K562 (cell line): Measurements from ENCODE around the gene FAM174C. TPM values are rescaled to one million over a fixed set of nuclear protein-coding genes. Genes with fewer than 3 reads are reported as not detected.

Experiments
- ATAC-seq: fragments of 200-7000 bp; cut with Tn5 transposase; 3 replicates; pipeline ENCODE4 v1.9.1; 2020; ENCODE audit warnings: moderate library complexity
- BruUV-seq: library from RNA; stranded (reverse); fragments of 400-500 nt; replicated peaks from 2 replicates; lab custom pipeline; 2021; lab: Mats Ljungman, UMichigan
- CTCF ChIA-PET: fragments of 300-600 bp; formaldehyde crosslinking; extraction: SDS; loops from one replicate; lab custom pipeline; 2021; ENCODE audit warnings: low intra/inter-chr PET ratio; lab: Yijun Ruan, JAX
- POLR2A ChIA-PET: fragments of 300-600, 350-650 bp; sonication (Branson Sonifier 250); formaldehyde crosslinking; extraction: SDS; loops from one replicate; lab custom pipeline; 2021; ENCODE audit warnings: antibody characterized with exemption, inconsistent platforms; lab: Yijun Ruan, JAX
- DNase-seq, 4 experiments: peaks; one replicate each; pipeline versions ENCODE4 v3.0.0 to v3.0.0-alpha.2; 2011 to 2018; ENCODE audit warnings: low spot score in 3 of 4, mixed read lengths in 3 of 4; ENCODE audit errors: extremely low read depth in 1 of 4
- FAIRE-seq: peaks from 2 replicates; lab custom pipeline; 2011; peaks lifted over from hg19 to GRCh38; lab: Jason Lieb, UNC
- H2AFZ ChIP-seq: 2 replicates; pipeline ENCODE4 v1.6.0; 2011; ENCODE audit warnings: low read depth, low read length, control low read depth, inconsistent platforms
- H3K27ac ChIP-seq: fragments of 200-600 bp; 3 replicates; pipeline ENCODE4 v1.8.0; 2011; ENCODE audit warnings: low read depth, mild to moderate bottlenecking, control low read depth, inconsistent platforms, low read length, moderate library complexity, mixed read lengths; ENCODE audit errors: extremely low read depth
- H3K27me3 ChIP-seq, 2 experiments: fragments of 300-600 bp in 1 of 2; 2 replicates in 1 of 2; 3 replicates in 1 of 2; pipeline versions ENCODE4 v1.6.0 to v1.8.0; 2011; ENCODE audit warnings: inconsistent platforms in 2 of 2, low read length in 2 of 2, mild to moderate bottlenecking in 1 of 2, mixed read lengths in 1 of 2, moderate library complexity in 1 of 2; ENCODE audit not compliant: control insufficient read depth in 2 of 2, insufficient read depth in 2 of 2
- H3K36me3 ChIP-seq: fragments of 300-600 bp; 3 replicates; pipeline ENCODE4 v1.8.0; 2011; ENCODE audit warnings: mild to moderate bottlenecking, low read length, inconsistent platforms; ENCODE audit not compliant: control insufficient read depth, insufficient read depth
- H3K4me1 ChIP-seq, 2 experiments: fragments of 200-600 bp in 1 of 2; replicated peaks in 1 of 2; 2 replicates in 1 of 2; 3 replicates in 1 of 2; pipeline versions ENCODE4 v1.5.1 to v1.8.0; 2011; ENCODE audit warnings: inconsistent platforms in 2 of 2, low read length in 2 of 2, mild to moderate bottlenecking in 1 of 2, mixed read lengths in 1 of 2, moderate library complexity in 1 of 2; ENCODE audit not compliant: control insufficient read depth in 2 of 2, insufficient read depth in 2 of 2
- H3K4me2 ChIP-seq: 2 replicates; pipeline ENCODE4 v1.6.1; 2011; ENCODE audit warnings: low read length, control low read depth, inconsistent platforms, mixed read lengths; ENCODE audit not compliant: insufficient read depth
- H3K4me3 ChIP-seq: fragments of 200-600 bp; sonication (generic), shearing (Covaris generic); 2 replicates; pipeline ENCODE4 v1.5.1; 2016; ENCODE audit warnings: control low read depth, inconsistent platforms
- H3K79me2 ChIP-seq: fragments of 200-600 bp; 3 replicates; pipeline ENCODE4 v1.8.0; 2011; ENCODE audit warnings: low read length, inconsistent platforms; ENCODE audit not compliant: control insufficient read depth, insufficient read depth
- H3K9ac ChIP-seq, 2 experiments: 2 replicates each; pipeline versions ENCODE4 v1.6.0 to v1.6.1; 2011; ENCODE audit warnings: low read depth in 2 of 2, low read length in 2 of 2, control low read depth in 1 of 2, inconsistent platforms in 1 of 2, mild to moderate bottlenecking in 1 of 2, mixed read lengths in 1 of 2; ENCODE audit not compliant: insufficient read depth in 1 of 2
- H3K9me1 ChIP-seq: one replicate; pipeline ENCODE4 v1.6.0; 2011; ENCODE audit warnings: inconsistent platforms, mild to moderate bottlenecking, low read length, moderate library complexity; ENCODE audit not compliant: control insufficient read depth, insufficient read depth
- H3K9me3 ChIP-seq: replicated peaks from 2 replicates; pipeline ENCODE4 v1.5.1; 2011; ENCODE audit warnings: low read depth, low read length, inconsistent platforms; ENCODE audit not compliant: control insufficient read depth, insufficient read depth
- H4K20me1 ChIP-seq: replicated peaks from 2 replicates; pipeline ENCODE4 v1.6.1; 2011; ENCODE audit warnings: low read length, inconsistent platforms, mixed read lengths; ENCODE audit not compliant: control insufficient read depth, insufficient read depth
- ATF7 ChIP-seq: fragments of 450-650 bp; IDR thresholded peaks from 2 replicates; pipeline ENCODE4 v1.7.1; 2014; ENCODE audit warnings: mild to moderate bottlenecking, moderate library complexity
- BRF1 ChIP-seq: IDR thresholded peaks from 3 replicates; pipeline ENCODE4 v1.6.1; 2011; ENCODE audit warnings: borderline replicate concordance, mild to moderate bottlenecking; ENCODE audit not compliant: insufficient read length; ENCODE audit errors: extremely low read depth
- FOXA1 ChIP-seq: fragments of 450-650 bp; IDR thresholded peaks from 2 replicates; pipeline ENCODE4 v1.6.1; 2016; ENCODE audit warnings: mild to moderate bottlenecking, borderline replicate concordance
- KAT8 ChIP-seq: fragments of 450-650 bp; IDR thresholded peaks from 2 replicates; pipeline ENCODE4 v1.6.1; 2016; ENCODE audit warnings: low read depth, mild to moderate bottlenecking
- PTRF ChIP-seq: fragments of 450-650 bp; IDR thresholded peaks from 2 replicates; pipeline ENCODE4 v1.6.1; 2016; ENCODE audit warnings: mild to moderate bottlenecking, missing genetic modification characterization, missing compliant biosample characterization
- SMARCC2 ChIP-seq: fragments of 450-650 bp; IDR thresholded peaks from 2 replicates; pipeline ENCODE4 v1.6.1; 2017; ENCODE audit warnings: antibody characterized with exemption, moderate library complexity, mild to moderate bottlenecking, low read depth
- U2AF2 ChIP-seq: fragments of 200-400 bp; formaldehyde crosslinking; optimal IDR thresholded peaks from 2 replicates; pipeline ENCODE3; 2017; ENCODE audit warnings: low read depth, mild to moderate bottlenecking, low read length
- ZBTB7A ChIP-seq: IDR thresholded peaks from 2 replicates; pipeline ENCODE4 v1.6.1; 2011; ENCODE audit warnings: low read depth, mild to moderate bottlenecking, low read length, moderate library complexity, borderline replicate concordance; ENCODE audit not compliant: control insufficient read depth
- ZNF263 ChIP-seq: sonication (generic); formaldehyde crosslinking; IDR thresholded peaks from 2 replicates; pipeline ENCODE4 v1.8.0; 2022; ENCODE audit warnings: mild to moderate bottlenecking, missing genetic modification reagents, borderline replicate concordance
- WGBS: fragments of 100-300 bp; shearing (Covaris generic); methylation state at CpG from one replicate; pipeline ENCODE4 v1.1.6; 2016; ENCODE audit warnings: low coverage, mixed read lengths; ENCODE audit not compliant: insufficient coverage; ENCODE audit errors: missing lambda C conversion rate; 5-methylcytosine and 5-hydroxymethylcytosine counted together
- in situ Hi-C: fragments of 300-500 bp; cut with MboI; formaldehyde crosslinking; loops from 4 replicates; pipeline ENCODE4 v1.15.0; 2018; ENCODE audit warnings: inconsistent platforms, mixed read lengths
- intact Hi-C: fragments of 100-400 bp; cut with micrococcal nuclease; formaldehyde crosslinking; loops from 2 replicates; pipeline ENCODE4 v1.14.2; 2022
- polyA plus RNA-seq, 8 experiments: library from polyadenylated mRNA; depleted of rRNA in 4 of 8; stranded (reverse) in 5 of 8; unstranded in 3 of 8; fragments of >200 nt; fragmentation: Nextera tagmentation in 2 of 8; fragmentation: Illumina TruSeq in 1 of 8; extraction: Ambion mirVana in 2 of 8; extraction: Trizol in 1 of 8; gene quantifications; 2 replicates each; pipeline versions ENCODE4 v1.2.1 to v1.2.3, GENCODE V29; 2011 to 2014; ENCODE audit warnings: inconsistent platforms in 1 of 8, missing spikeins in 1 of 8
- total RNA-seq, 7 experiments: library from RNA; depleted of rRNA in 6 of 7; stranded (reverse); fragments of >200 nt in 6 of 7; fragmentation: Illumina TruSeq in 2 of 7; extraction: Trizol in 2 of 7; gene quantifications; 2 replicates each; pipeline versions ENCODE4 v1.2.1 to v1.2.3, GENCODE V29; 2011 to 2021; ENCODE audit warnings: low replicate concordance in 1 of 7
- TF ChIP-seq, protein P1 (sequence below): IDR thresholded peaks from 2 replicates; pipeline ENCODE4 v1.6.1; 2011; ENCODE audit warnings: borderline replicate concordance, low read depth, mild to moderate bottlenecking, moderate library complexity, low read length; ENCODE audit not compliant: insufficient read depth, poor library complexity, severe bottlenecking
- TF ChIP-seq, protein P2 (sequence below): fragments of 250-450 bp; sonication (Bioruptor Pico); IDR thresholded peaks from 2 replicates; pipeline ENCODE4 v1.4.0; 2020; ENCODE audit warnings: borderline replicate concordance

The FAM174C gene
- total and polyA plus RNA-seq, 9 of the 15 experiments (the other 6 are each of a cell fraction or from before 2014, with no cell fraction given) = 0.66 to 89.6 (median 20.3) TPM

DNA sequence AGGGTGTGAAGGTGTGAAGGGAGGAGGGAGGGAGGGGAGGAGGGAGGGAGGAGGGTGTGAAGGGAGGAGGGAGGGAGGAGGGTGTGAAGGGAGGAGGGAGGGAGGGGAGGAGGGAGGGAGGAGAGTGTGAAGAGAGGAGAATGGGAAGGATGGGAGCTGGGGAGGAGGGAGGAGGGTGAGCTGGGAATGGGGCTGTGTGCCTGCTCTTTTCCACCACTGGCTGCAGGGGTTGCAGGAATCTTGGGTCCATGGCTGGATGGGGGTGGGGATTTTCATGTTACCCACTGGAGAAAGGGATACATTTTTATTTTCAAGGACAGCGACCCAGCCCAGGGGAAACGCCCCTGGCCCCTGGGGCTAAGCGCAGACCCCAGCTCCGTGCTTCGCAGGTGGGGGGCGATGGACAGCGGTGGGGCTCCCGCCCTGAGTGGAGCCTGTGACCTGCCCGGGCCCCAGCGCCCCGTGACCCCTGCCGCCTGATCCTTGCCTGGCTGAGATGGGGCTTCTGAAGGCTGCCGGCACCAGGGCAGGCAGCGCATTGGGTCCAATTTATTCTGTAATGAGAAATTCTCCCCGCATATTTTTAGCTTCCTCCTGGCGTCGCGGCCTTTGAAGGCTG is 7.4 kb downstream of the FAM174C start:
- peaks cover 9 to 26% of the 10 kb centered on the region in 2 experiments; a peak in 3 of 5 replicates for H3K27me3 ChIP-seq
- no peak overlapping the region for H3K27ac ChIP-seq
- DNase-seq (no peak), FAIRE-seq (no peak)
- H3K79me2 ChIP-seq = no peaks in the 10 kb centered on the region; the same call in 2 of the 3 replicates
- H3K9me3 ChIP-seq = no peaks in the 10 kb centered on the region
- ChIA-PET CTCF (no interaction called here), POLR2A (interaction anchor here (0.6 to 2.0 kb wide), 3 partner anchors 8 to 162 kb away, joined by 3 to 9 read pairs (median 4); partner anchors contain the start of genes CIRBP and FAM174C)
- no peaks in the 10 kb centered on the region for H3K9me1 ChIP-seq
- H4K20me1 ChIP-seq = peaks cover 20% of the 10 kb centered on the region
- H3K9ac ChIP-seq = peak overlapping the region in 1 of 2 experiments; percentile 45; a peak in 2 of 4 replicates
- no peak overlapping the region for H2AFZ ChIP-seq
- H3K4me1 ChIP-seq = peaks cover 0 to 82% of the 10 kb centered on the region in 2 experiments; a peak in 2 of 5 replicates
- no peak overlapping the region for H3K4me3 ChIP-seq
- TF ChIP-seq ZNF263 (CRISPR knock-in tag) (peak; percentile 99), ZBTB7A (peak; percentile 29; the same call in 1 of the 2 replicates), PTRF (tag) (no peak), SMARCC2 (no peak), FOXA1 (no peak), KAT8 (no peak), ATF7 (no peak), U2AF2 (no peak), BRF1 (no peak)
- TF ChIP-seq, protein P1, sequence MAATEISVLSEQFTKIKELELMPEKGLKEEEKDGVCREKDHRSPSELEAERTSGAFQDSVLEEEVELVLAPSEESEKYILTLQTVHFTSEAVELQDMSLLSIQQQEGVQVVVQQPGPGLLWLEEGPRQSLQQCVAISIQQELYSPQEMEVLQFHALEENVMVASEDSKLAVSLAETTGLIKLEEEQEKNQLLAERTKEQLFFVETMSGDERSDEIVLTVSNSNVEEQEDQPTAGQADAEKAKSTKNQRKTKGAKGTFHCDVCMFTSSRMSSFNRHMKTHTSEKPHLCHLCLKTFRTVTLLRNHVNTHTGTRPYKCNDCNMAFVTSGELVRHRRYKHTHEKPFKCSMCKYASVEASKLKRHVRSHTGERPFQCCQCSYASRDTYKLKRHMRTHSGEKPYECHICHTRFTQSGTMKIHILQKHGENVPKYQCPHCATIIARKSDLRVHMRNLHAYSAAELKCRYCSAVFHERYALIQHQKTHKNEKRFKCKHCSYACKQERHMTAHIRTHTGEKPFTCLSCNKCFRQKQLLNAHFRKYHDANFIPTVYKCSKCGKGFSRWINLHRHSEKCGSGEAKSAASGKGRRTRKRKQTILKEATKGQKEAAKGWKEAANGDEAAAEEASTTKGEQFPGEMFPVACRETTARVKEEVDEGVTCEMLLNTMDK = no peak
- TF ChIP-seq, protein P2, sequence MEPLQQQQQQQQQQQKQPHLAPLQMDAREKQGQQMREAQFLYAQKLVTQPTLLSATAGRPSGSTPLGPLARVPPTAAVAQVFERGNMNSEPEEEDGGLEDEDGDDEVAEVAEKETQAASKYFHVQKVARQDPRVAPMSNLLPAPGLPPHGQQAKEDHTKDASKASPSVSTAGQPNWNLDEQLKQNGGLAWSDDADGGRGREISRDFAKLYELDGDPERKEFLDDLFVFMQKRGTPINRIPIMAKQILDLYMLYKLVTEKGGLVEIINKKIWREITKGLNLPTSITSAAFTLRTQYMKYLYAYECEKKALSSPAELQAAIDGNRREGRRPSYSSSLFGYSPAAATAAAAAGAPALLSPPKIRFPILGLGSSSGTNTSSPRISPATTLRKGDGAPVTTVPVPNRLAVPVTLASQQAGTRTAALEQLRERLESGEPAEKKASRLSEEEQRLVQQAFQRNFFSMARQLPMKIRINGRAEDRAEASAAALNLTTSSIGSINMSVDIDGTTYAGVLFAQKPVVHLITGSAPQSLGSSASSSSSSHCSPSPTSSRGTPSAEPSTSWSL (CRISPR knock-in tag) = no peak
- TF ChIP-seq, all 486 proteins: peak for 2
- no peak for ATAC-seq
- 40% methylated on average over 18 of the region's 18 CpGs for WGBS
- H3K4me2 ChIP-seq = no peak overlapping the region
- in situ Hi-C loops = no loop called here
- peaks cover 29% of the 10 kb centered on the region; the same call in 2 of the 3 replicates for H3K36me3 ChIP-seq
- BruUV-seq = no TSS peak
- intact Hi-C loops = no loop called here
